ENCODE data around the gene TSHZ1. TPM values are rescaled to one million over a fixed set of nuclear protein-coding genes. Genes with fewer than 3 reads are reported as not detected.

The TSHZ1 gene
- total RNA-seq, 2 experiments from 2014 or later, result 5.9 to 9.5 TPM

GRCh38 chr18:75219745-75220375 is 9.3 kb downstream of the TSHZ1 start:
- Histone ChIP-seq H3K4me2 (ENCODE audit: low read length) (no peak overlapping the region), H3K27ac (ENCODE audit: low read depth, low read length, poor library complexity, severe bottlenecking) (no peak overlapping the region), H3K9me3 (ENCODE audit: low read length) (no peaks in the 10 kb centered on the region), H3K36me3 (ENCODE audit: insufficient read depth, low read length) (no peaks in the 10 kb centered on the region), H3K79me2 (ENCODE audit: insufficient read depth, low read depth, low read length) (no peaks in the 10 kb centered on the region), H3K9me2 (ENCODE audit: insufficient read depth, low read length) (no peaks in the 10 kb centered on the region), H4K20me1 (ENCODE audit: insufficient read depth, low read length) (no peaks in the 10 kb centered on the region), H2AFZ (ENCODE audit: low read length) (no peak overlapping the region), H3K4me3 (ENCODE audit: low read depth, low read length, poor library complexity, severe bottlenecking) (no peak overlapping the region), H3K4me1 (ENCODE audit: insufficient read depth, low read length, poor library complexity, severe bottlenecking) (no peaks in the 10 kb centered on the region)
- ChIA-PET POLR2A (no interaction called here), CTCF (ENCODE audit: unreplicated experiment) (no interaction called here)
- no peak for TF ChIP-seq EZH2phosphoT487 (IDR thresholded peaks at IDR 0.05; ENCODE audit: borderline replicate concordance, low read depth, low read length)
- no peak for TF ChIP-seq CTCF (conservative IDR thresholded peaks at IDR 0.05; ENCODE audit: low read length)
- no peak for DNase-seq (ENCODE audit: low spot score)
- no TSS peak for BruUV-seq (replicated peaks)
- intact Hi-C loops (cut with micrococcal nuclease; ENCODE audit: unreplicated experiment), result loop anchor here (10.0 kb wide), 1 partner anchor 1275 kb away; the partner anchor contains the start of gene ZNF516

- no peak for TF ChIP-seq EZH2phosphoT487 (IDR thresholded peaks at IDR 0.05; ENCODE audit: borderline replicate concordance, low read depth, low read length)
- TF ChIP-seq CTCF (conservative IDR thresholded peaks at IDR 0.05; ENCODE audit: low read length), result no peak
- Histone ChIP-seq H3K36me3 (ENCODE audit: insufficient read depth, low read length) (no peaks in the 10 kb centered on the region), H3K4me3 (ENCODE audit: low read depth, low read length, poor library complexity, severe bottlenecking) (no peak overlapping the region), H2AFZ (ENCODE audit: low read length) (no peak overlapping the region), H4K20me1 (ENCODE audit: insufficient read depth, low read length) (no peaks in the 10 kb centered on the region), H3K27ac (ENCODE audit: low read depth, low read length, poor library complexity, severe bottlenecking) (no peak overlapping the region), H3K4me2 (ENCODE audit: low read length) (no peak overlapping the region), H3K9me3 (ENCODE audit: low read length) (no peaks in the 10 kb centered on the region), H3K79me2 (ENCODE audit: insufficient read depth, low read depth, low read length) (no peaks in the 10 kb centered on the region), H3K9me2 (ENCODE audit: insufficient read depth, low read length) (no peaks in the 10 kb centered on the region), H3K4me1 (ENCODE audit: insufficient read depth, low read length, poor library complexity, severe bottlenecking) (no peaks in the 10 kb centered on the region)
- no TSS peak for BruUV-seq (replicated peaks)
- no peak for DNase-seq (ENCODE audit: low spot score)
- ChIA-PET POLR2A (no interaction called here), CTCF (ENCODE audit: unreplicated experiment) (no interaction called here)
- intact Hi-C loops (cut with micrococcal nuclease; ENCODE audit: unreplicated experiment), result no loop called here
Measured at GRCh38 chr18:75220551-75221355, 10.2 kb downstream of the TSHZ1 start.

GRCh38 chr18:75221397-75221796 is 10.8 kb downstream of the TSHZ1 start:
- no peaks in the 10 kb centered on the region for H4K20me1 ChIP-seq (ENCODE audit: insufficient read depth, low read length)
- BruUV-seq (replicated peaks), result no TSS peak
- no peak overlapping the region for H3K4me2 ChIP-seq (ENCODE audit: low read length)
- H3K9me2 ChIP-seq (ENCODE audit: insufficient read depth, low read length), result no peaks in the 10 kb centered on the region
- H3K4me1 ChIP-seq (ENCODE audit: insufficient read depth, low read length, poor library complexity, severe bottlenecking), result no peaks in the 10 kb centered on the region
- H2AFZ ChIP-seq (ENCODE audit: low read length), result no peak overlapping the region
- no peaks in the 10 kb centered on the region for H3K79me2 ChIP-seq (ENCODE audit: insufficient read depth, low read depth, low read length)
- H3K27ac ChIP-seq (ENCODE audit: low read depth, low read length, poor library complexity, severe bottlenecking), result no peak overlapping the region
- DNase-seq (ENCODE audit: low spot score), result no peak
- CTCF ChIA-PET (ENCODE audit: unreplicated experiment), result no interaction called here
- H3K9me3 ChIP-seq (ENCODE audit: low read length), result no peaks in the 10 kb centered on the region
- TF ChIP-seq EZH2phosphoT487 (IDR thresholded peaks at IDR 0.05; ENCODE audit: borderline replicate concordance, low read depth, low read length) (no peak), CTCF (conservative IDR thresholded peaks at IDR 0.05; ENCODE audit: low read length) (no peak)
- H3K4me3 ChIP-seq (ENCODE audit: low read depth, low read length, poor library complexity, severe bottlenecking), result no peak overlapping the region
- H3K36me3 ChIP-seq (ENCODE audit: insufficient read depth, low read length), result no peaks in the 10 kb centered on the region
- intact Hi-C loops (cut with micrococcal nuclease; ENCODE audit: unreplicated experiment), result no loop called here
- POLR2A ChIA-PET, result no interaction called here
